Amygdala (tissue), 56 donors: ENCODE results near the gene ALKBH3.

Experiments used
- DNase-seq, 56 donors: peaks; one replicate each; lab custom pipeline; 2025; lab: John Stamatoyannopoulos, UW

Gene ALKBH3

DNA sequence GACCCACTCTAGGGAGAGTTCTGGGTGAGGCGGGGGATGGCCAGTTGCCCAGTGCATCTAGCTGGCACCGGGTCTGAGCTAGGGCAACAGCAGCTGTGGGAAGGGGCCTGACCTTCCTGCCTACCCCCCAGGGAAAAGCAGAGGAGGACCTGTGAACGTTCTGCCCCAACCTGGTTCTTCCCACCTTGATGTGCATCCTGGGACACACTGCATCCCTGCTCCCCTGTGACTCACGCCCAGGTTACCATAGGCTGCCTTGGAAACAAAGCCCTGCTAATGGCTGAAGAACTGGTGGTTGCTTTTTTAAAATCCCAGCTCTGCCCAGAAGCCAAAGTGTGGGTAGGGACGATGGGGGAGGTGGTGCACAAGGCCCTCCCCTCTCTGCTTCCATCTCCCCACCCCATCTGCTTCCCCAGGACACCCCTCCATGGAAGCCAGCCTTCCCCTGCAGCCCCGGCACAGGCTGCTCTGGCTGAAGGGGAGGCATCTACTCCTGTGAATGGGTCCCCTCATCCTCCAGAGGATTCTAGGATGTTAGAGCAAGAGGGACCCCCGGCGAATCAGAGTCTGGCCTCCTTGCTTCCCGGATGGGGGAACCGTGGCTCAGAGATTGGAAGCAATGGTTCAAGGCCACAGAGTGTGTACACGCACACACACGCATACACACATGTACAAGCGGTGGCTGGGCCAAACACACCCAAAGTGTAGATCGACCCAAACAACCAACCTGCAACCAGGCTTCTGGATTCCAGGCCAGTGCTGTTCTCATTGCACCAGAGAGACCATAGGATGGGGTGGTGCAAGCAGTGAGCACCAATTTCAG lies 54.2 kb downstream of the ALKBH3 start:
- DNase-seq, result no peak

DNA sequence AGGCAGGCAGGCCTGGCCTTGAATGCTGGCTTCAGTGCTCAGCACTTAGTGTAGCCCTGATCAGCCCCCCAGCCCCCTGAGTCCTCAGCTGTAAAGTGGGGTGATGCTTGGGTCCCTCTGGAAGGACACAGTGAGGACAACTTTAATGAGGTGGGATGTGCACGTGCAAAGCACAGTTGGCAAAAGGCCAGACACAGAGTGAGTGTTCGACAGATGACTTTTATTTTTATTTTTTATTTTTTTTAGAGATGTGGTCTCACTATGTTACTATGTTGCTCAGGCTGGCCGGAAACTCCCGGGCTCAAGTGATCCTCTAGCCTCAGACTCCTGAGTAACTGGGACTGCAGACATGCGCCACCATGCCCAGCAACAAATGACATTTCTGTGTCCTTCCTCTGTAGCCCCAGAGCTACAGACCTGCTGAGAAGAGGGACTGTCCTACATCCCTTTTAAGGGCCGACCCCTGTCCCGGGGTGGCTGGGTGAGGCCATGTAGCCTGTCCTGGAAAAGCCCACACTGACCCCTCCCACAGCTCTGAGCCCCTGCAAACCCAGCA lies 54.9 kb downstream of the ALKBH3 start:
- DNase-seq, result peak in 1 of 56 donors; percentile 4

DNA sequence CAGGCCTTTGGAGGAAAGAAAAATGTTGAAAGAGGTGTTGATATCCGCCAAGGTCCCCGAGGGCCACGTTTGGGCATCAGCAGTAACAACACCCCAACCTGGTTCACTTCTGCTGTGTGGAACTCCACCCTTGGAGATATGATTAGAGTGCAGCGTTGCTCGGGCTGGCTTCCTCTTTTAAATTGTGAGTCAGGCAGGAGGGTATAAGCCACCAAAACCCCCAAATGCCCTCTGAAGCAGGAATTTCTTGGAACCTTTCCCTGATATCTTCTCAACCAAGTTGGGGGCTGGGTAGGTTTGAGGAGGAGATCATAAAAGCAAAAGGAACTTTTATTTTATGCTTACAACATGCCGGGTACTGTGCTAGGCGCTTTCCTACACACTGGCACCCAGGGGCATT lies 55.4 kb downstream of the ALKBH3 start:
- no peak for DNase-seq

DNA sequence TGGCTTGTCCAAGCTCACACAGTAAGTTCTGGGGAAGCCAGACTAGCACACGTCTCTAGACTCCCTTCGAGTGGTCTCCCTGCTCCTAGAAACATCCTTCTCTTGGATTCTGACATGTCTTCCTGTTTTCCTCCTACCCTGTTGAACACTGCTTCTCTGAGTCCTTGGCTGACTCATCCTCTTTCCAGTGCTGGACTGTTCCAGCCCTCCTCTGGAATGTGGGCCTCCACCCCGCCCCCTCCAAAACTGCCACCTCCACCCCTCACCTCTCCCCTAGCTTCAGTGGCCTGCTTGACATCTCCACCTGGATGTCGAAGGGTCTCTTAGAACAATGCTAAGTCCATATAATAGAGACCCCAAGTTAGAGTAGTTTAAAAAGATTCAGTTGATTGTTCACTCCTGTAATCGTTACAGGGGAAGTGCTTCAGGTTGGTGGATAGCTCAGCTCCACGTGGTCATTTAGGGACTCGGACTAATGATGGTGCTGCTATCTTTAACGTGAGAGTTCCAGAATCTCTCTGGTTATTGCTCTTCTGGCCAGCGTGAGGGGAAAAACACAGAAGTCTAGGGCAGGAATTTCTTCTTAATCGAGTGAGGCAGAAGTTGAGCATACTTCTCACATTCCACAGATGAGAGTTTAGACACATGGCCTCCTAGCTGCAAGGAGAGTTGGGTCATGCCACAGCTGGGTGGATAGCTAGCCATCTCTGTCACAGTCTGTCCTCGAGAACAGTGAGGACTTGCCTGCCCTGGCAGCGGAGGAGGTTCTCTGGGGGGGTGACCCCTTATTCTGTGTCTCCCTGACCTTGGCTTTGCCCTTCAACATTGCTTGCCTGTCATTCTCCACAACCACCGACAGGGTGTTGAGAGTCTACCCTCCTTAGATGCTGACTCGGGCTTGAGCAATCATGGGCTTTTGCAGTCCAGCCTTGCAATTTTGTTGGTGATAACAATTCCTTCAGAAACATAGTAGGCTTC lies 57.1 kb downstream of the ALKBH3 start:
- DNase-seq, result no peak

DNA sequence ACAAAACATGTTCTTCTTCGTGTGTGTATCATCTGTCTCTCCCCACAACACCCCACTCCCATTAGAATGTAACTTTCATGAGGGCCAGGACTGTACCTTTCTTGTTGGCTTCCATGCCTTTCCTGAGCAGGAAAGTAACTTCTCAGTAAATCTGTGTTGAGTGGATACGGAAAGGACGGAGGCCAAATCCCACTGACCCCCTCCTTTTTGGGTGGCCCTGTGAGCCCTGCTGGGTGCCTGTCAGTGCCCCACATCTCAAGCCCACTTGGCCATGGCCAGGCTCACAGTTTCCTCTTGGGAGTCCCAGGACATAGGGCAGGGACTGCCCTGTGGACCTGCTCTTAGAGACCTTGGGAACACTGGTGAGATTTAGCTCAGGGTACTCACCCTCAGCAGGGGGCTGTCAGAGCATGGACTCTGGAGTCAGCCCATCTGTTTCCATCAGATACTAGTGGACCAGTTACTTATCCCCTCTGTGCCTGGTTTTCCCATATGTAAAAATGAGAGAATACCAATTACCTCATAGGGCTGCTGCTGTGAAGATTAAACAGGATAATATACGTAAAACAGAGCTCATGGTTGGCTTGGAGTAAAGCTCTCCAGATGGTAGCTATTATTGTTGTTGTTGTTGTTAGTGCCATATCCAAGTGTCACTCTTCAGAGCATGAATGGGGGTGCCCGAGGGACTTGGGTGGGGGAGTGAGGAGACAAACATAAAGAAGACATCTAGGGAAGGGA lies 60.8 kb downstream of the ALKBH3 start:
- no peak for DNase-seq

DNA sequence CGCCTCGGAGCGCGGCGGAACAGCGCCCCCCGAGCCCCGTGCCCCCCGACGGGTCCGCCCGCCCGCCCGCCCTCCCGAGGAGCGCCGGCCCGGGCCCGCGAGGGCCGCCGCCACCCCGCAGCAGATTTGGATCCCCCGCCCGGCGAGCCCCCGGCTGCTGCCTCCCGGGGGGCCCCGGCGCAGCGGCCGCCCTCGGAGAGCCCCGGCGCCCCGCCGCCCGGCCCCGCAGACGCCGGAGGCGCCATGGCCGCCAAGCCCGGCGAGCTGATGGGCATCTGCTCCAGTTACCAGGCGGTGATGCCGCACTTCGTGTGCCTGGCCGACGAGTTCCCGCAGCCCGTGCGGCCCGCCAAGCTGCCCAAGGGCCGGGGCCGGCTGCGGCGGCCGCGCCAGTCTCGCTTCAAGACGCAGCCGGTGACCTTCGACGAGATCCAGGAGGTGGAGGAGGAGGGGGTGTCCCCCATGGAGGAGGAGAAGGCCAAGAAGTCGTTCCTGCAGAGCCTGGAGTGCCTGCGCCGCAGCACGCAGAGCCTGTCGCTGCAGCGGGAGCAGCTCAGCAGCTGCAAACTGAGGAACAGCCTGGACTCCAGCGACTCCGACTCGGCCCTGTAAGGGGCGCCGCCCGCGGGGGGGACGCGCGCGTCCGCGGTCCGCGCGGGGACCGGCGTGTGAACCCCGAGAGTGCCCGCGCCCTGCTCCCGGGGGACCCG lies 62.2 kb downstream of the ALKBH3 start:
- DNase-seq, result peak in 23 of 56 donors; percentile 16 to 60 (median 32)

DNA sequence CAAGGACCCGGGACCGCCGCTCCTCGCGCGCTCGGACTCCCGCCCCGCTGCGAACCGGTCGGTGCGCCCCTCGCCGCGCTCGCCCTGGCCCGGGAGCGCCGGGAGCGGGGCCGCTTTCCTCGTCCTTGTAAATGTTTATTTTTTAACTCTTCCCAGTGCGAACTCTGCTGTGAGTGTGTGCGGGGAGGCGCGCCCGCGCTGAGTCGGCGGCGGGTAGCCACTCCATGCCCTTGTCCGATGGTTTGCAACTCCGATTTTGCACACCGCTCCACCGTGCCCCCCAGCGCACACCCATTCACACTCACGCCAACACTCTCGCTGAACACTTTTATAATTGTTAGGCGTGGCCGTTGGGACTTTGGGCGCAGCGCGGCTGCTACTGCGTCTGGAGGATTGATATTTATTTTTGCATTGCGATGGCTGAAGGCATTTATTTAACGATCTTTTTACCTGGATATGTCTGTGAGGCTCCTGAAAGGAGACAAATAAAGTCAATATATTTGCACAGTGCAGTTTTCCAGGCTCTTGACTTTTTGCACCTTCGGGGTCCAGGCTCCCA lies 62.8 kb downstream of the ALKBH3 start:
- DNase-seq, result peak in 8 of 56 donors; percentile 25 to 60 (median 38)

DNA sequence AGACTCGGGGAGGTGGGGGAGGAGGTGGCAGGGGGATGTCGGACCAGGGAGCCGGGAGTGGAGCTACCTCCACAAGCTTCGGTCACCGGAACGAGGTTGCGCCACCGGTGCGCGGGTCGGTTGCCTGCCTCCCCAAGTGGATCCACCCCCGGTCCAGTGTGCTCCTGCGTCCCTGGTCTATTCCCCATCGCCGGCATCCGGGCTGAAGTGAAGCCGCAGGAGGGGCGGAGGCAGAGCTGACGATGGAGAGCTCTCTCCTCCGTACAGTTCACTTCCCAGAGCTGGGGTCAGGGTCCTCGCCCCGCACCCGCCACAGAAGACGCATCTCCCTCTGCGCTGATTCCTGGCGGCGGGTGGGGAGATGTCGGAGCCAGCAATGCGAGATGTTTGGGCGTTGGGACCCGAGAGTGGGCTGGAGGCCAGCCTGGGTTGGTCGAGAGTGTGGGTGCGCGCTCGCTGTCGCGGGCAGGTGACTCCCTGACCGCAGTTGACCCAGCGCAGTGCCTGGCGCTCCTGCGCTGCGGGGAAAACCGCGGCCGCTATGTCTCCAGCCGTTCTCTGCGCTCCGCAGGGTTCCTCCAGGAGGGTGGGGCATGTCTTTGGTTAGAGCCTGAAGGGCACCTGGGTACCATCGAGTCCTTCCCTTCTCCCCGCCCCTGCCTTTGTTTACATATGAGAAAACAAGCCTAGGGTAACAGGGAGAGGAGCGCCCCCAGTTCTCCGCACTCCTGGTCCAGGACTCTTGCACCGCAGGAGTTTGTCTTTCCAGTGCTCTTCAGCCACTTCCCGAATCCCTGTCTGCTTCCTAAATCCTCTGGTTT lies 63.5 kb downstream of the ALKBH3 start:
- DNase-seq, result peak in 4 of 56 donors; percentile 13 to 22 (median 19)

DNA sequence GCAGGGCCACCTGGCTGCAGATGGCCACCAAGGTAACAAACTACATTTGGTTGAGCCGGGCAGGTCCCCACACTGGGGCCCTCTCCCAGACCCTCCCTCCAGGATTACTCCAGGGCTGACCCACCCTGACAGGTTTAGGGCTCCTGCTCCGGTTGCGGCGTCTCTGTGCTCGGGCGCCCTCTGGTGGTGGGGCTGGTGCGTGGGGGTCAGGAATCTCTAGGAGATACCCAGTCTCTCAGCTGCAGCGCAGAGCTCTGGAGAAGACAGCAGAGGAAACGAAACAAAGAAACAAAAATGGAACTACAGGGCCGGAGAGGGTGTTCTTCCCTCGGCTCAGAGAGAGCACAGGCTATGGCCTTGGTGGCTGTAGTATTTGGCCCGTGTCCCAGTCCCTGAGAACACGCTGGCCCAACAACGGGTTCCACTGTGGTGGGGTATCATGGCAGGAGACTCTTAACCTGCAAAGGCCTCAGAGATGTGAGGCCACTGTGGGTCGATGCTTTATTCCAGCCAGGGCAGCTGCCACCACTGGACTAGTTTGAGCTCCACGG lies 64.2 kb downstream of the ALKBH3 start:
- DNase-seq, result peak in 38 of 56 donors; percentile 12 to 77 (median 41)

DNA sequence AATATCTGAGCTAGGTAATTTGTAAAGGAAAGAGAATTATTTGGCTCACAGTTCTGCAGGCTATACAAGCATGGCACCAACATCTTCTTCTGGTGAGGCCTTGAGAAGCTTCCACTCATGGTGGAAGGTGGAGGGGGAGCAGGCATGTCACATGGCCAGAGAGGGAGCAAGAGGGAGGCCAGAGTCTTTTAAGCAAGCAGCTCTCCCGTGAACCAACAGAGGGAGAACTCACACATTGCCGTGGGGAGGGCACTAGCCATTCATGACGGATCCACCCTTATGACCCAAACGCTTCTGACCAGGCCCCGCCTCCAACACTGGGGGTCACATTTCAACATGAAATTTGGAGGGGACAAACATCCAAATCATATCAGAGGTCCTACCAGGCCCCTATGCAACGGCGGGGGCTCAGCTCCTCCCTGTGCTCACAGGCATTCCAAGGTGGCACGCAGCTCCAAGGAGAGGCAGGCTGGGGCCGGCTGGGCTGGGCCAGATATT lies 66.4 kb downstream of the ALKBH3 start:
- DNase-seq, result no peak

DNA sequence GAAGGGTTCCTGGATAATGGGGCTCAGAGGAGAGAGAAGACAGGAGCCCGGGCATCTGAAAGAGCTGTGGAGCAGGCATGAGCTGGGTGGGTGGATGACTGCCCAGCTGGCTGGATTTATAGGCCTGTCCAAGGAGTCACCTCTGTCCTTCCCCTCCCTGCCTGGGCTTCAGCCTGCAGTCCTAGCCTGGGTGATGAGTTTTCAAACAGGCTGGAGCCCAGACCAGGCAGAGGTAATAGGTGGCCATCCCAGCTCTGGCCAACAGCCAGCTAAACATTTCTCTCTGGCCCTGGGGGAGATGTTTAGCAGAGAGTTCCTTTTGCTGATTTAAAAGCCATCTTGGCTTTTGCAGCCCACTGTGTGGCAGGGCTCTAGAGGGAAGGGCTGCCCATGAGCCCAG lies 67.2 kb downstream of the ALKBH3 start:
- no peak for DNase-seq

DNA sequence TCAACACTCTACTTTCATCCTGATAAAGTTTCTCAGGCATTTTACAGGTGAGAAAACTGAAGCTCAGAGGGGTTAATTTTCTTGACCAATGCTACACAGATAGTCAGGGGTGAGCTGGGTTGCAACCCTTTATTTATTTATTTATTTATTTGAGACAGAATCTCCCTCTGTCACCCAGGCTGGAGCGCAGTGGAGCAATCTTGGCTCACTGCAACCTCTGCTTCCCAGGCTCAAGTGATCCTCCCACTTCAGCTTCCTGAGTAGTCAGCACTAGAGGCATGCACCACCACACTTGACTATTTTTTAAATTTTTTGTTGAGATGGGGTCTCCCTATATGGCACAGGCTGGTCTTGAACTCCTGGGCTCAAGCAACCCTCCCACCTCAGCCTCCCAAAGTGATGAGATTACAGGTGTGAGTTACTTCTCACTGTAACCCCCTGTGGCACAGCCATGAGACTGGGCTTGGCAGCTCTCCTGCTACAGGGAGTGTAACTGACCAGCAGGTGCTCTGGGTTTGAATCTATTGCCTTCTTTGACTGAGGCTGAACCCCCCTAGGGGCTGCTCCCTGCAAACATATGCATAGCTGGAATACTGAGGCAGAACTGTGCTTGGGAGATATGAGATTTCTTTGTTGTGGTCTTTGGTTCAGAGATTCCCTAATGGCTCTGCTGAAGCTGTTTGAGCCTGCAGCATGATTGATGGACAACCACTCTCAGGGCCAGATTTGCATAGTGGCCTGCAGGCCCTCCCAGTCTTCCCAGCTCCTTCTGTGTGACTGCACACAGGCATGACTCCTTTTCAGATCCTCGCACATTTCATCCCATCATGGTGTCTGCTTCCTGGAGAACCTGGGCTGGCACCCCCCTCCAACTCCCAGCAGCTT lies 68.0 kb downstream of the ALKBH3 start:
- DNase-seq, result no peak

DNA sequence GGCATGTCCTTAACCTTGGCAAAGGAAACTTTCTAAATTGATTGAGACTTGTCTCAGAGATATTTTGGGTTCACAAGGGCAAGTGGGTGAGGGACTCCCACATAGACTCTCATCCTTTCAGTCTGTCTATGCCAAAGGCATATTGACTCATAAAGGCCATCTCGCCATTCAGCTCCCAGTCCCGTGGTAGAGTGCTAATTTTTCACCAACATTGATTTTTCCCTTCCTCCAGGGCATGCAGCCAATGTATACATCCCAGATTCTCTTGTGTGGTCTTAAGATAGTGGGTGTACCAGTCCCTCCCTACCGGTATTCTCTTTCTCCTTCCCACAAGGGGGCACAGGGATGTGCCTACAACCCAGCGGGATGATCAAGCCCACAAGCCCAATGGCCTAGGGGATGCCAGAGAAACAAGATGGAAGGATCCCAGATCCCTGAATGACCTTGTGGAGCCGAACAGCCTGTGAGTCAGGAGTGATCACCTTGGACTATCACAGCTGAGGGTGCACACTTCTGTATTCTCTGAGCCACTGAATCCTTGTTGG lies 69.8 kb downstream of the ALKBH3 start:
- no peak for DNase-seq

DNA sequence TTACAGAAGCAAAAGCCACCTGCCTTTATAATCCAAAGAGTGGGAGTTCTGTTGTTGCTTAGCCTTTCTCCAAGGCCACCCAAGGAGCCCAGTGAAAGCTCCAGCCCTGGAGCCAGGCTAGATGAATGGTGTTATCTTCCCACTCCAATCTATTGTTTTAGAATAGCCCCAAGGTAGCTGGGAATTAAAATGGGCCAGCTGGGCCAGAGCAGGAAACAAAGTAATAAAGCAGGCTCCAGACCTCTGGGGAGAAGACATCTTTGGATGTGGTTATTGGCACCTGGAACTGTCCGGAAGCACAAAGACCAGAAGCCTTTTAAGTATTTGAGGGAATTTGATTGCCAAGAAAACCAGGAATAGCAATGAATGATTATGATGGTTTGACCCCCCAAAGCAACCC lies 70.6 kb downstream of the ALKBH3 start:
- DNase-seq, result no peak

DNA sequence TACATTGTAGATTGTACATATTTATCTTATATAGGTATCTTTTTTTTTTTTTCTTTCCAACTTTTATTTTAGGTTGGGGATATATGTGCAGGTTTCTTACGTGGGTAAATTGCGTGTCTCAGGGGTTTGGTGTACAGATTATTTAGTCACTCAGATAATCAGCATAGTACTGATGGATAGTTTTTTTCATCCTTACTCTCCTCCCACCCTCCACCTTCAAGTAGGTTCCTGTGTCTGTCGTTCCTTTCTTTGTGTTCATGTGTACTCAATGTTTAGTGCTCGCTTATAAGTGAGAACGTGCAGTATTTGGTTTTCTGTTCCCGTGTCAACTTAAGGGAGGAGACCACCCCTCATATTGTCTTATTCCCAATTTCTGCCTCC lies 71.4 kb downstream of the ALKBH3 start:
- no peak for DNase-seq
